Neuron (in vitro differentiated cells): ENCODE data around the gene MBNL1.
"Not testable (repeated sequence)": the region's sequence is repeated elsewhere in the genome, so short reads cannot be mapped to it uniquely, and the experiment has no call there.

Experiments used
- H2AFZ ChIP-seq: one replicate; pipeline ENCODE4 v1.6.1; 2013; ENCODE audit warnings: low read depth, mild to moderate bottlenecking, inconsistent platforms, low read length, moderate library complexity
- H3K27me3 ChIP-seq: one replicate; pipeline ENCODE4 v1.6.1; 2013; ENCODE audit warnings: low read length; ENCODE audit not compliant: insufficient read depth
- H3K36me3 ChIP-seq: one replicate; pipeline ENCODE4 v1.6.1; 2013; ENCODE audit warnings: low read length; ENCODE audit not compliant: insufficient read depth
- H3K4me1 ChIP-seq: one replicate; pipeline ENCODE4 v1.6.1; 2013; ENCODE audit warnings: low read length; ENCODE audit not compliant: insufficient read depth
- H3K4me3 ChIP-seq: 2 replicates; pipeline ENCODE4 v1.5.1; 2013; ENCODE audit warnings: mild to moderate bottlenecking, low read length, moderate library complexity
- H3K9me3 ChIP-seq: one replicate; pipeline ENCODE4 v1.6.1; 2013; ENCODE audit warnings: low read length

The MBNL1 gene

GRCh38 chr3:152396867-152397266, 128.1 kb downstream of the MBNL1 start:
- no peak overlapping the region for H3K4me3 ChIP-seq
- no peaks in the 10 kb centered on the region for H3K27me3 ChIP-seq
- no peaks in the 10 kb centered on the region for H3K36me3 ChIP-seq
- no peaks in the 10 kb centered on the region for H3K9me3 ChIP-seq
- H2AFZ ChIP-seq: no peak overlapping the region
- peaks cover 13% of the 10 kb centered on the region for H3K4me1 ChIP-seq

GRCh38 chr3:152397348-152397747, 128.6 kb downstream of the MBNL1 start:
- not testable (repeated sequence) for H3K27me3 ChIP-seq, H3K4me3 ChIP-seq, H3K36me3 ChIP-seq, H2AFZ ChIP-seq, H3K4me1 ChIP-seq, H3K9me3 ChIP-seq

GRCh38 chr3:152398495-152398894, 129.8 kb downstream of the MBNL1 start:
- H3K9me3 ChIP-seq: no peaks in the 10 kb centered on the region
- no peak overlapping the region for H2AFZ ChIP-seq
- no peak overlapping the region for H3K4me3 ChIP-seq
- H3K27me3 ChIP-seq: no peaks in the 10 kb centered on the region
- H3K4me1 ChIP-seq: peaks cover 9% of the 10 kb centered on the region
- no peaks in the 10 kb centered on the region for H3K36me3 ChIP-seq

- Histone ChIP-seq H3K36me3 (no peaks in the 10 kb centered on the region), H3K9me3 (no peaks in the 10 kb centered on the region), H3K4me3 (no peak overlapping the region), H2AFZ (no peak overlapping the region), H3K27me3 (no peaks in the 10 kb centered on the region), H3K4me1 (peaks cover 15% of the 10 kb centered on the region)
Observed at GRCh38 chr3:152399374-152399773, 130.6 kb downstream of the MBNL1 start.

- no peaks in the 10 kb centered on the region for H3K27me3 ChIP-seq
- H3K36me3 ChIP-seq: no peaks in the 10 kb centered on the region
- no peaks in the 10 kb centered on the region for H3K9me3 ChIP-seq
- H3K4me1 ChIP-seq: peaks cover 15% of the 10 kb centered on the region
- H3K4me3 ChIP-seq: no peak overlapping the region
- no peak overlapping the region for H2AFZ ChIP-seq
Observed at GRCh38 chr3:152400887-152401286, 132.2 kb downstream of the MBNL1 start.

GRCh38 chr3:152402695-152403451, 134.1 kb downstream of the MBNL1 start:
- H3K4me1 ChIP-seq: peaks cover 15% of the 10 kb centered on the region
- no peaks in the 10 kb centered on the region for H3K9me3 ChIP-seq
- no peak overlapping the region for H2AFZ ChIP-seq
- no peaks in the 10 kb centered on the region for H3K36me3 ChIP-seq
- no peak overlapping the region for H3K4me3 ChIP-seq
- H3K27me3 ChIP-seq: no peaks in the 10 kb centered on the region

GRCh38 chr3:152403632-152404066, 134.9 kb downstream of the MBNL1 start:
- no peaks in the 10 kb centered on the region for H3K27me3 ChIP-seq
- peaks cover 12% of the 10 kb centered on the region for H3K4me1 ChIP-seq
- H3K36me3 ChIP-seq: no peaks in the 10 kb centered on the region
- H3K9me3 ChIP-seq: no peaks in the 10 kb centered on the region
- H3K4me3 ChIP-seq: no peak overlapping the region
- H2AFZ ChIP-seq: no peak overlapping the region

- Histone ChIP-seq H3K9me3 (no peaks in the 10 kb centered on the region), H2AFZ (no peak overlapping the region), H3K36me3 (no peaks in the 10 kb centered on the region), H3K27me3 (no peaks in the 10 kb centered on the region), H3K4me3 (no peak overlapping the region), H3K4me1 (peaks cover 11% of the 10 kb centered on the region)
Observed at GRCh38 chr3:152404976-152405375, 136.2 kb downstream of the MBNL1 start.

GRCh38 chr3:152405915-152406802, 137.4 kb downstream of the MBNL1 start:
- Histone ChIP-seq H3K36me3 (no peaks in the 10 kb centered on the region), H2AFZ (no peak overlapping the region), H3K4me1 (peaks cover 11% of the 10 kb centered on the region), H3K9me3 (no peaks in the 10 kb centered on the region), H3K27me3 (no peaks in the 10 kb centered on the region), H3K4me3 (no peak overlapping the region)

- no peak overlapping the region for H3K4me3 ChIP-seq
- no peaks in the 10 kb centered on the region for H3K27me3 ChIP-seq
- H3K4me1 ChIP-seq: no peaks in the 10 kb centered on the region
- peaks cover 9% of the 10 kb centered on the region for H3K36me3 ChIP-seq
- H2AFZ ChIP-seq: no peak overlapping the region
- no peaks in the 10 kb centered on the region for H3K9me3 ChIP-seq
Observed at GRCh38 chr3:152413240-152413639, 144.5 kb downstream of the MBNL1 start.

GRCh38 chr3:152416808-152417580, 148.3 kb downstream of the MBNL1 start:
- peaks cover 6% of the 10 kb centered on the region for H3K9me3 ChIP-seq
- no peak overlapping the region for H3K4me3 ChIP-seq
- H3K36me3 ChIP-seq: peaks cover 33% of the 10 kb centered on the region
- H3K27me3 ChIP-seq: no peaks in the 10 kb centered on the region
- H2AFZ ChIP-seq: no peak overlapping the region
- H3K4me1 ChIP-seq: no peaks in the 10 kb centered on the region

- peaks cover 33% of the 10 kb centered on the region for H3K36me3 ChIP-seq
- peaks cover 6% of the 10 kb centered on the region for H3K9me3 ChIP-seq
- no peak overlapping the region for H3K4me3 ChIP-seq
- no peak overlapping the region for H2AFZ ChIP-seq
- H3K27me3 ChIP-seq: no peaks in the 10 kb centered on the region
- H3K4me1 ChIP-seq: no peaks in the 10 kb centered on the region
Observed at GRCh38 chr3:152419748-152420147, 151.0 kb downstream of the MBNL1 start.

GRCh38 chr3:152421162-152421561, 152.4 kb downstream of the MBNL1 start:
- no peak overlapping the region for H2AFZ ChIP-seq
- H3K36me3 ChIP-seq: peaks cover 28% of the 10 kb centered on the region
- H3K27me3 ChIP-seq: no peaks in the 10 kb centered on the region
- peaks cover 6% of the 10 kb centered on the region for H3K9me3 ChIP-seq
- H3K4me3 ChIP-seq: no peak overlapping the region
- no peaks in the 10 kb centered on the region for H3K4me1 ChIP-seq
